Lower leg skin (tissue), 4 donors: Measurements from ENCODE around the gene ZNF160. TPM values are rescaled to one million over a fixed set of nuclear protein-coding genes. Genes with fewer than 3 reads are reported as not detected.
"Not testable (repeated sequence)": the region's sequence is repeated elsewhere in the genome, so short reads cannot be mapped to it uniquely, and the experiment has no call there.

Experiments
- DNase-seq, 2 donors: peaks; one replicate each; pipeline ENCODE4 v3.0.0-alpha.2; 2019; ENCODE audit warnings: low spot score in 2 of 2
- H3K4me3 ChIP-seq: fragments of 200-600 bp; sonication (generic); 2 replicates; pipeline ENCODE4 v1.5.1; 2017; ENCODE audit warnings: mild to moderate bottlenecking, low read depth; ENCODE audit not compliant: poor library complexity, severe bottlenecking
- POLR2A ChIP-seq, 2 donors: fragments of 450-650 bp; IDR thresholded peaks; one replicate each; pipeline ENCODE4 v1.6.1; 2016 to 2017; ENCODE audit warnings: antibody characterized with exemption in 2 of 2, mild to moderate bottlenecking in 1 of 2, moderate library complexity in 1 of 2
- WGBS, 2 donors: methylation state at CpG; one replicate each; pipeline ENCODE4 v1.1.5; 2018; 5-methylcytosine and 5-hydroxymethylcytosine counted together
- intact Hi-C: fragments of 100-400 bp; cut with DNase I; formaldehyde crosslinking; loops from one replicate; pipeline ENCODE4 v1.15.0; 2023; ENCODE audit warnings: low total_unique reads
- total RNA-seq, 4 donors: library from RNA; depleted of rRNA; stranded (reverse); fragments of >200 nt; gene quantifications; one replicate each; pipeline ENCODE4 v1.1.0, GENCODE V29; 2016
- TF ChIP-seq, protein P1 (sequence below), 3 donors: fragments of 450-650 bp; IDR thresholded peaks; one replicate each; pipeline ENCODE4 v1.5.1; 2016; ENCODE audit warnings: antibody characterized with exemption in 3 of 3, mild to moderate bottlenecking in 3 of 3, moderate library complexity in 2 of 3

Gene ZNF160
- total RNA-seq, 4 donors from 2014 or later, result 22.6 to 38.0 (median 27.4) TPM

DNA sequence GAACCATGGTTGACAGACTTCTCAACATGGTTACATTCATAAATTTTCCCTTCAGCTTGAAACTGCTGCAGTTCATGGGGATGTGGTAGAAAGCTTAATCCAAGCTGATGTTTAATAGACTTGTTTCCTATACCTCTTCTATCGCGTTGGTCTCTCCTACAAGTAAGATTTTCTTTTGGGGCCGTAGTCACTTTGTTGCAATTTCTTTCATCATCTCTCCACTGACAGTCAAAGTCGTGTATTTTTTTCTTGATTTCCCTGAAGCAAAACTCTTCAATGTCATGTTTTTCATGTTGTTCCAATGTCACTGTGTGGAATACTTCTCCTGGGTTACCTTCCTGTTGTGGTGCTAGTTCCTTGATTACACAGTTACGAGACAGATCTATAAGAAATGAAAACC is 6.3 kb upstream of the ZNF160 start:
- TF ChIP-seq, protein P1, sequence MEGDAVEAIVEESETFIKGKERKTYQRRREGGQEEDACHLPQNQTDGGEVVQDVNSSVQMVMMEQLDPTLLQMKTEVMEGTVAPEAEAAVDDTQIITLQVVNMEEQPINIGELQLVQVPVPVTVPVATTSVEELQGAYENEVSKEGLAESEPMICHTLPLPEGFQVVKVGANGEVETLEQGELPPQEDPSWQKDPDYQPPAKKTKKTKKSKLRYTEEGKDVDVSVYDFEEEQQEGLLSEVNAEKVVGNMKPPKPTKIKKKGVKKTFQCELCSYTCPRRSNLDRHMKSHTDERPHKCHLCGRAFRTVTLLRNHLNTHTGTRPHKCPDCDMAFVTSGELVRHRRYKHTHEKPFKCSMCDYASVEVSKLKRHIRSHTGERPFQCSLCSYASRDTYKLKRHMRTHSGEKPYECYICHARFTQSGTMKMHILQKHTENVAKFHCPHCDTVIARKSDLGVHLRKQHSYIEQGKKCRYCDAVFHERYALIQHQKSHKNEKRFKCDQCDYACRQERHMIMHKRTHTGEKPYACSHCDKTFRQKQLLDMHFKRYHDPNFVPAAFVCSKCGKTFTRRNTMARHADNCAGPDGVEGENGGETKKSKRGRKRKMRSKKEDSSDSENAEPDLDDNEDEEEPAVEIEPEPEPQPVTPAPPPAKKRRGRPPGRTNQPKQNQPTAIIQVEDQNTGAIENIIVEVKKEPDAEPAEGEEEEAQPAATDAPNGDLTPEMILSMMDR (IDR thresholded peaks at IDR 0.05), result no peak
- TF ChIP-seq POLR2A (IDR thresholded peaks at IDR 0.05), result no peak
- no peak overlapping the region for H3K4me3 ChIP-seq
- 89 to 91% methylated on average over 5 of the region's 5 CpGs for WGBS, 2 donors
- intact Hi-C loops, result no loop called here
- DNase-seq, result no peak

DNA sequence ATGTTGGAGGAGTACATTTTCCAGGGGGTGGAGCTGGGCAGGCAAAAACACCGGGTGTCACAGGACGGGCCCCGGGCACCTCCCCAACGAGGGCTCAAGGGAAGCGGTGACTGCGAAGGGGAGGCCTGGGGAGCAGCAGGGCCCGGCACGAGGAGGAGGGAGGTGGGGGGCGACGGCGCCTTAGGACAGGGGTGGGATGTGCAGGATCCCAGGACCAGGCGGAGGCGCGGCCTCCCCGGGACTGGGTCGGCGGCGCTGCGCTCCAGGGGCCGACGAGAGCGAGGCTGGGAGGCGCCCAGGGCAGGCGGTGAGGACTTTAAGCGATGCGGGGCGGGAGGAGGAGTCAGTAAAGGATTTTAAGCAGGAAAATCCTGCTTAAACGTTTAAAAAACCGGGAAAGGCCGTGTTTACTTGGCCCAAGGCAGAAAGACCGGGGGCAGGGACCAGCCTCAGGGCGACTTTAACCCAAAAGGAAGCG is 427 bp downstream of the ZNF160 start:
- DNase-seq, result peak in 1 of 2 donors; percentile 88
- intact Hi-C loops, result no loop called here
- TF ChIP-seq, protein P1 (IDR thresholded peaks at IDR 0.05), result no peak
- TF ChIP-seq POLR2A (IDR thresholded peaks at IDR 0.05), result no peak
- WGBS, 2 donors, result 0% methylated on average over 33 of the region's 33 CpGs
- H3K4me3 ChIP-seq, result peak overlapping the region; percentile 76

DNA sequence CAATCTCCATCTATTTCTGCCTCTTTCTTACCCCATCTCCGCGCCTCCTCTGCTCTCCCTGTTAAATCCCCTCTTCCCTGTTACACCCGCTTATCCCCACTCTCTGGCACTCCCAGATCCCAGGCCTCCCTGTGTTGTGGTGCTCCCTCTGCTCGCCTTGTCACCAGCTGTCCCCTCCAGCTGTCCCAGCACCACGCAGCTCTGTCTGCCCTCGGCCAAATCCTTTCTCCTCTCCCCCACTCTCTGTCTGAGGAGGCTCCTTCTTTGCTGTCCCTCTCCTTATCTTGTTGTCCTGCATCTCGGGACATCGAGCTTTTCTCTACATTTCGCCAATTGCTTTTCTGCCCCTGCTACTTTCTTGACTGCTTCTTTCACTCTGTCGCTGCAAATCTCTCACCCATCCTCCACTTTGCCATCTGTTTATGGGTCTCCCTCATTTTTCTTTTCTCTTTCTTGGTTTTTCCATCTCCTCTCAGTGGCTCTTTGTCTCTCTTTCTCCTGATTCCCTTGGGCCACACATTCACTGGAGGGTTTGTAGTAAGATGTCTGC is 941 bp downstream of the ZNF160 start:
- no peak for DNase-seq
- WGBS, 2 donors, result 21 to 31% methylated on average over 10 of the region's 10 CpGs
- intact Hi-C loops, result no loop called here
- no peak for TF ChIP-seq POLR2A (IDR thresholded peaks at IDR 0.05)
- TF ChIP-seq, protein P1 (IDR thresholded peaks at IDR 0.05), result no peak
- H3K4me3 ChIP-seq, result peak overlapping the region; percentile 76

- WGBS, 2 donors, result 7 to 19% methylated on average over 1 of the region's 1 CpG
- DNase-seq, result no peak
- intact Hi-C loops, result no loop called here
- H3K4me3 ChIP-seq, result no peak overlapping the region
- TF ChIP-seq, protein P1 (IDR thresholded peaks at IDR 0.05), result no peak
- TF ChIP-seq POLR2A (IDR thresholded peaks at IDR 0.05), result no peak
Observed at GRCh38 chr19:53101518-53101917, 1.7 kb downstream of the ZNF160 start.

DNA sequence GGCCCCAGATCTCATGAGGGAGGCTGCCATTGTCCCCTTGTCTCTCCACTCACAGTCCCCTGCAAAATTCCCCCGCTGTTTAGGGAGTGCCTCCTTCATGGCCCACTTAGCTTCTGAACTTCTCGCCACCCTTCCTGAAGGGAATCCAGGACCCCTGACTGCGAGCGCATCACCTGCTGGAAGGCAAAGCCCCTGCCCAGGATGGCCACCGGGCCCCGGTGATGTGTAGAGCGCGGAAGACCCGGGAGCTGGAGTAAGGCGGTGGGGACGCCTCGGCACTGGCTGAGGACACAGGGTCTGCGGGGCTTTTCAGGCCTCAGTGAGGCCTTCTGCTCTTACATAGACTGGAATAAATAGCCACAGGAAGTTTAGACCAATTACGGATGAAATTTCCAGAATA is 4.7 kb downstream of the ZNF160 start:
- intact Hi-C loops, H3K4me3 ChIP-seq, DNase-seq: not testable (repeated sequence)
- 93 to 98% methylated on average over 14 of the region's 14 CpGs for WGBS, 2 donors

GRCh38 chr19:53096982-53097690 is 6.1 kb downstream of the ZNF160 start:
- H3K4me3 ChIP-seq, DNase-seq, intact Hi-C loops: not testable (repeated sequence)
- WGBS, 2 donors, result 74 to 86% methylated on average over 5 of the region's 10 CpGs

DNA sequence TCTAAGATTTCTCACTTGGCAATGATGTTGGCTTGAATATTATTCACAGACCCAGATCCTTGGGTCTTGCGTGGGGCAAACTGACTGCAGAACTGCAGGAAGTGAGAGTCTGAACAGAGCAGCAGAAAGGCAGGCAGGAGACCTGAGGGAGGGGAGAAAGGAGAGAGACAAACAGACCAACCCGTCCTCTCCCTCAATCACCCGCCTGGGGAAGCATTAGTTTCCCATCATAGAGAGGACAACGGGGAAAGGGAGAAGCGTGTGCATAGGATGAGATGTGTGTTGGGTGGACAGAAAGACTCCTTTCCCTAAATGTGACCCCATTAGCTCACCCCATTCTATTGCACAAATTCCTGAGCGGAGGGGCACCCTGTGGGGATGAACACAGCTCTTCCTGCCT is 6.6 kb downstream of the ZNF160 start:
- H3K4me3 ChIP-seq, DNase-seq, intact Hi-C loops: not testable (repeated sequence)
- WGBS, 2 donors, result 70 to 74% methylated on average over 4 to 5 of the region's 6 CpGs
